ENCODE data around the gene PRKCB. TPM values are rescaled to one million over a fixed set of nuclear protein-coding genes. Genes with fewer than 3 reads are reported as not detected.
A peak's percentile ranks its signal among the peaks of the same experiment; 100 is the strongest.

Gene PRKCB
- total RNA-seq, 4 donors from 2014 or later: 10.7 to 23.9 (median 18.2) TPM

GRCh38 chr16:23796941-23797340 lies 38.8 kb upstream of the PRKCB start:
- Histone ChIP-seq H3K27me3 (peaks cover 9% of the 10 kb centered on the region), H3K4me1 (no peaks in the 10 kb centered on the region), H3K27ac (no peak overlapping the region), H3K4me3 (no peak overlapping the region), H3K36me3 (no peaks in the 10 kb centered on the region), H3K9me3 (no peaks in the 10 kb centered on the region)
- TF ChIP-seq EP300 (IDR thresholded peaks at IDR 0.05): no peak
- no peak for ATAC-seq
- 59 to 90% methylated on average over 2 of the region's 2 CpGs for WGBS, 2 donors (ENCODE audit: low coverage in 1 of 2)

DNA sequence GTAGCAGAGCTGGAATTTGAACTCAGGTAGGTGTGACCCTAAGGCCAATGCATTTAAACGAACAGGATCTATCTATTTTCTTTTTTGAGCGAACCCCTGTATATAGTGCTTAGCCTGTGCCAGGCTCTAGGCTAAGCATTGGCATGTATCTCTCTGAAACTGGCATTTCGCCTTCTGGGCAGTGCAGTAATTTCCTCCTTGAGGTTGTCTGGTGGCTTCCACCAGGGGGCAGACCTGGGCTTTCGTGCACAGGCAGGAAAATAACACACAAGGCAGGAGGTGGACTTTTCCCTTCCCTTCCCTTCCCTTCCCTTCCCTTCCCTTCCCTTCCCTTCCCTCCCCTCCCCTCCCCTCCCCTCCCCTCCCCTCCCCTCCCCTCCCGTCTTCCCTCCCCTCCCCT lies 34.4 kb upstream of the PRKCB start:
- no peak overlapping the region for H3K27ac ChIP-seq
- no peaks in the 10 kb centered on the region for H3K9me3 ChIP-seq
- H3K4me3 ChIP-seq: no peak overlapping the region
- WGBS, 2 donors (ENCODE audit: low coverage in 1 of 2): 16 to 19% methylated on average over 3 of the region's 5 CpGs
- H3K27me3 ChIP-seq: peaks cover 23% of the 10 kb centered on the region
- peaks cover 0 to 8% (median 0%) of the 10 kb centered on the region in 3 donors for H3K4me1 ChIP-seq
- peak; percentile 43 for ATAC-seq
- TF ChIP-seq CTCF (IDR thresholded peaks at IDR 0.05) (peak; percentile 49 to 73 (median 68)), POLR2A (IDR thresholded peaks at IDR 0.05) (no peak)
- no peaks in the 10 kb centered on the region for H3K36me3 ChIP-seq

DNA sequence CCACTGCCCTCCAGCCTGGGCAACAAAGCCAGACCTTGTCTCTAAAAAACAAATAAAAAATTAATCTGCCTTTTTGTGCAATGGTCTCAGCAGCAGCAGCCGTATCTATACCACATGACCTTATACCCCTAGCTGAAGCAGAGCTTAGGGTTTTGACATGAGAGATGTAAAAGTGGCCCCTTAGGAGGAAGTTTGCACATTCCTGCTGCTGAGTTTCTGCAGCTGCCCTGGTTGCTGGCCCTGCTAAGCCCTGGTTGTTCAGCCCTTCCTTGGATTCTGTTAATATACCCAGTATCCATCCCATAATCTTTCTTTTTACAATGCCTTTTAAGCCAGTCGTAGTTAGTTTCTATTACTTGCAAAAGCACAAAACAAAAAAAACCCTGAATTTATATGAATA lies 33.0 kb upstream of the PRKCB start:
- peaks cover 30% of the 10 kb centered on the region for H3K27me3 ChIP-seq
- H3K27ac ChIP-seq: no peak overlapping the region
- H3K9me3 ChIP-seq: no peaks in the 10 kb centered on the region
- TF ChIP-seq CTCF (IDR thresholded peaks at IDR 0.05) (no peak), POLR2A (IDR thresholded peaks at IDR 0.05) (no peak), POLR2AphosphoS5 (IDR thresholded peaks at IDR 0.05) (no peak), EP300 (IDR thresholded peaks at IDR 0.05) (no peak)
- H3K4me3 ChIP-seq: no peak overlapping the region
- peaks cover 0 to 8% (median 0%) of the 10 kb centered on the region in 3 donors for H3K4me1 ChIP-seq
- ATAC-seq: no peak
- 8 to 35% methylated on average over 2 of the region's 2 CpGs for WGBS, 2 donors (ENCODE audit: low coverage in 1 of 2)
- no peaks in the 10 kb centered on the region for H3K36me3 ChIP-seq

- no peak overlapping the region for H3K4me3 ChIP-seq
- ATAC-seq: no peak
- WGBS, 2 donors (ENCODE audit: low coverage in 1 of 2): 6 to 7% methylated on average over 7 to 9 of the region's 9 CpGs
Measured at GRCh38 chr16:23803591-23804123, 32.1 kb upstream of the PRKCB start.

GRCh38 chr16:23807028-23807427 lies 28.8 kb upstream of the PRKCB start:
- no peak for TF ChIP-seq EP300 (IDR thresholded peaks at IDR 0.05)
- TF ChIP-seq CTCF (IDR thresholded peaks at IDR 0.05): no peak
- no peak for TF ChIP-seq POLR2A (IDR thresholded peaks at IDR 0.05)
- no peak for TF ChIP-seq POLR2AphosphoS5 (IDR thresholded peaks at IDR 0.05)
- H3K9me3 ChIP-seq: no peaks in the 10 kb centered on the region
- no peak overlapping the region for H3K4me3 ChIP-seq
- peaks cover 42% of the 10 kb centered on the region for H3K27me3 ChIP-seq
- 44 to 63% methylated on average over 1 of the region's 1 CpG for WGBS, 2 donors (ENCODE audit: low coverage in 1 of 2)
- no peak overlapping the region for H3K27ac ChIP-seq
- H3K4me1 ChIP-seq: peaks cover 0 to 8% (median 0%) of the 10 kb centered on the region in 3 donors
- H3K36me3 ChIP-seq: no peaks in the 10 kb centered on the region
- ATAC-seq: no peak

More at GRCh38 chr16:23803591-23804123, 32.1 kb upstream of the PRKCB start:
- H3K4me1 ChIP-seq: peaks cover 0 to 8% (median 0%) of the 10 kb centered on the region in 3 donors
- no peak overlapping the region for H3K27ac ChIP-seq
- H3K9me3 ChIP-seq: no peaks in the 10 kb centered on the region
- peaks cover 36% of the 10 kb centered on the region for H3K27me3 ChIP-seq
- H3K36me3 ChIP-seq: no peaks in the 10 kb centered on the region
- TF ChIP-seq CTCF (IDR thresholded peaks at IDR 0.05) (peak in 3 of 4 experiments; percentile 18 to 65 (median 18)), POLR2AphosphoS5 (IDR thresholded peaks at IDR 0.05) (no peak)

Data from gastroesophageal sphincter (tissue), 4 donors.